HG03025 (cell line): ENCODE measurements around the gene FNDC11.
"Not testable (repeated sequence)": the region's sequence is repeated elsewhere in the genome, so short reads cannot be mapped to it uniquely, and the experiment has no call there.

ENCODE experiments used
- ATAC-seq: cut with Tn5 transposase; IDR thresholded peaks from one replicate; pipeline ENCODE4 v1.9.1; 2021; ENCODE audit warnings: mild to moderate bottlenecking, moderate library complexity; ENCODE audit not compliant: unreplicated experiment, low FRiP score

The FNDC11 gene

DNA sequence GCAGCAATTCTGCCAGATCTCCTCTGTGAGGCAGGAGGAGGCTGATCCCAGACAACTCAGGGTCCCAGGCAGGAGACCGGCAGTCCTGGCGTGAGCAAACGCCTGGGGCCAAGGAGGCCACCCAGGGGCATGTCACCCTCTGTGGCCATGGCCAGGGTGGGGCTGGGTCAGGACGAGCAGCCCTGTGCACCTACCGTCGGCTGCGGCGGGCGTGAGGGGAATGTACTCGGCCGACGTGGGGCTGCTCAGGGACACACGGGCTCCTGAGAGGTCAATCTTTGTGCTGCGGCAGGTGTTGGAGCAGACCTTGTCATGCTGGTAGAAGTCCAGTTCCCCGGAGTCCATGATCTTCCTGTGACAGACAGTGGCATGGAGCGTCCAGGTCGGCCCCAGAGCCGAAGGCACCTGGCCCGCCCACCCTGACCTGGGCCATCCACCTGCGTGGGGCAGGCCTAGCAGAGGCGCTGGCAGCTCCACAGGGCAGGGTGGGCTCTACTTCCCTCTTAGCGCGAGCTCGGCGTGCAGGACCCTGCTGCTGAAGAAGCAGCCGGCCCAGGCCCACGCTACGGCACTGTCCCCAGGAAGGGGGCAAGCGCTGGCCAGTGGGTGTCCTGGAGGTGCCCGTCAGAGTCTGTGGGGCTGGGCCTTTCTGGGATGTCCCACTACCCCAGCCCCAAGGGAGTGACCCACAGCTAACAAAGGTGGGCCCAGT lies 41.6 kb downstream of the FNDC11 start:
- no peak for ATAC-seq

GRCh38 chr20:63596423-63596822 lies 42.5 kb downstream of the FNDC11 start:
- no peak for ATAC-seq

DNA sequence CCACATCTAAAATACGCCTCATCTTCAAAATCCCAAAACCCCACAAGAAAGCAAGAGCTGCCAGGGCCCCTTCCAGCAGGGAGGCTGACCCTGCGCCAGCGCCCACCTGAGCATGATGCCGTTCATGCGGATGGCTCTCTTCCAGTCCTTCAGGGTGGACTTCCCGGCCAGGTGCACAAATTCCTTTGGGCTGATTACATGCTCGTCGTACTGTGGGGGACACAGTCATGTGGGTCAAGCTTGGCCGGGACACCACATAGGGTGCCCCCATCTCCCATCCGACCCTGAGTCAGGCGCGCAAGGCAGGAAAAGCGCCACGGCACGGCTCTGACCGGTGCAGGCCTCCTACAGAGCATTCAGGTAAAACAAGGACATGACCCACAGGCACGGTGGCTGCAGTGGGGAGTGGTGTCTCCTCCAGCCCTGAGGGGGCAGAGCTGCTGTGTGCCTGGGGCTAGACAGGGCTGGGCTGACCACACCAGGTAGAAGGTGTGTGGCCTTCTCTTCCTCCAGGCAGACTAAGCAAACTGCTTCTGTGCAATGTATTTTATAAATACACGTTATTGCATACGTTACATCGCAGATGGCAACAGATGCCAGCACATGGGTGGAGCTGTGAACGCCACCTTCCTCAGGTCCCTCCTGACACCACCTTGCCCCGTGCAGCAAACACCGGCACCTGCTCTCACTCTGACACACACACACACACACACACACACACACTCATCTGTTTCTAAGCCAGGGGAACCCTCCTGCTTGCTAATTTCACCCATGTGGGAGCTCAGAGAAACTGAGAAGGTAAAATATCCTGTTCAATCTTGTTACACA lies 43.9 kb downstream of the FNDC11 start:
- ATAC-seq = no peak

GRCh38 chr20:63598479-63599395 lies 44.8 kb downstream of the FNDC11 start:
- ATAC-seq = no peak

DNA sequence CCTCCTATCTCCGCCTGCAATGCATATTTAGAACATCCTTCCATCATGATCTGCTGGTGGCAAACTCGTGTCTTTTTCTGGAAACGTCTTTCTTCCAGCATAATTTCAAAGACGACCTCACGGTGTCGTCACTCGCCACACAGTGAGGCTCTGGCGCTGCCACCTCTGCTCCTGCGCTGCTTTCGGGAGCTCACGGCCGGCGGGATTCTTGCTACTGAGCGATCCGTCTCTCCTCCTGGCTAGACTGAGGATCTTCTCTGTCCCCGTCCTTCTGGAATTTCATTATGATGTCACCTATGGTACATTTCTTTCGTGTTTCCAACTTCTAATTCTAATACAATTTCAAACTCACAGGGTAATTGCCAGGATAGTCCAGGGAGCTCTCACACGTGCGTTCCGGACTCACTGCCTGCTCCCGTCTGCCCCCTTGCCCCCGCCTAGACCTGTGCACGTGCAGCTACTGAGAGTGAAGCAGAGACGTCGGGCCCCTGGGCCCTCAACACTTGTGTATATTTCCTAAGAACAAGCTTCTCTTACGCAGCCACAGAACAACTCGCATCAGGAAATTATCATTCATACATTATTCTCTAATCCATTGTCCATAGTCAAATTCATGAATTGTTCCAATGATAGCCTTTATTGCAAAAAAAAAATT lies 45.6 kb downstream of the FNDC11 start:
- ATAC-seq = no peak

- not testable (repeated sequence) for ATAC-seq
Observed at GRCh38 chr20:63601679-63602078, 47.7 kb downstream of the FNDC11 start.

DNA sequence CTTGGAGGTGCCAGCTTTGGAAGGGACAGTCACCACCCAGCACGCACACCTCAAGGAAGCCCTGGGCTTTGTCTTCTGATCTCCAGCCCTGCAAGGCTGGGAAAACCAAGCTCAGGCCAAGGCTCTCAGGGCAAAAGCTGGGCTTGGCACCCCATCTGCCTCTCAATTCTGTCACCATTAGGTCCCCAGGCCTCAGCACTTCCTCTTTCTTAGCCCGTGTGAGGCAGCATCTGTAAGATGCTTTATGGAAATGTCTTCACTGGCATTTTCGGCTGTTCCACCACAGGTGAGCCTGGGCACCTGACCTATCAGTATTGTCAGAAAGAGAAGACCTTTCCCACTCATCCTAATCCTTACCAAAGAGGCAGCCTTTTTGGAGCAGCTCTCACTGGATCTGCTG lies 48.4 kb downstream of the FNDC11 start:
- ATAC-seq = no peak
